HG02852 (cell line): Measurements from ENCODE around the gene TNS3.
"Not testable (repeated sequence)": the region's sequence is repeated elsewhere in the genome, so short reads cannot be mapped to it uniquely, and the experiment has no call there.

ENCODE experiments used
- ATAC-seq: cut with Tn5 transposase; IDR thresholded peaks from one replicate; pipeline ENCODE4 v1.9.1; 2021; ENCODE audit warnings: mild to moderate bottlenecking, moderate library complexity; ENCODE audit not compliant: unreplicated experiment

TNS3 gene

DNA sequence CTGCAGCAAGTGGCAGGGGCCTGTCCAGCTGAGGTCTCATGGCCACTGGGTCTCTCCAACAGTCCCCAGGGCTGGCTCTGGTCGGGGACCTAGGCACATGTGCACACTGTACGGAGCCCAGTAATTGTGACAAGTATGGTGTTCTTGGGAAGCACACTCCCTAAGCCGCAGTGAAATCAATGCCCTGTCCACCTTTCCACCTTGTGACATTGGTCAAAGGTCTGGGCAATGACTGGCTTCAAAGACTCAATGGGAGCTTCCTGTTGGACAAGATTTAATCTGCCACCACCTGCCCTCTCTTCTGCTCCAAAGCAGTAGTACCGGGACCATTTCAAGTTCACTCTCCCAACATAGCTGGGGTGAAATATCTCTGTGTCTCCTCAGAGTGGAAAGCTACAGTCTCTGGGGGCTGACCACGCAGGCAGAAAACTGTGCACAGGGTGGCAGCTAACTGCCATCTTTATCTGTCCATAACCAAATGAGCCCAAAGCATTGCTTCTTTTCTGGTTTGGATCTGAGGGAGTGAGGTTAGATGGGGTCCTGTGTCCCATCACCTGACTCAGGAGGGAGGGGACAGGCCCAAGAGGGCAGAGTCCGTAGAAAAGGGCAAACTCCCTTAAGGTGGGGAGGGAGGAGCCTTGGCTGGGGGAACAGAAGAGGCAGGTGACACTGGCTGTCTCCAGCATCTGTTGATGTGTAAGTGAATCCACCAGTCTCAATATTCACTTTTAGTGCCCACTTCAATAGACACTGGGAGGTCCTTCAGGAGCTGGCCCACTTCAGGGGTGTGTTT lies 307.7 kb downstream of the TNS3 start:
- no peak for ATAC-seq

DNA sequence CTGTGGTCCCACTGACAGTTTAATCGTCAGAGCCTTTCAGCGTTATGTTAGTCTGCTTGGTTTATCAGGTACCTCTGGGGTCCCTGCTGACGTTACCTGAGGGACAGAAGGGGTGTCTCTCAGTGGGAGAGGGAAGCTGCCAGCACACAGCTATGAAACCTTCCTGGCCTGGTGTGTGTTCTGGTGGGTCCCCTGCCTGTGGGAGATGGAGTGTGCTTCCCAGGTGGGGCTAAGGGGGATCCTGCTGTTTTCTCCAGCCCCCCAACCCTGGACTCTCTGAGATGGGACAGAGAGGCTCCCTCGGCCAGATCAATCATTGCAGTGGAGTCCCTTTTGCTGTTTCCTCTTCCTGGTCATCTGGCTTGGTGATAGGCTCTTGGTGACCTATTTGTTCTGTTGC lies 308.8 kb downstream of the TNS3 start:
- ATAC-seq, result no peak

DNA sequence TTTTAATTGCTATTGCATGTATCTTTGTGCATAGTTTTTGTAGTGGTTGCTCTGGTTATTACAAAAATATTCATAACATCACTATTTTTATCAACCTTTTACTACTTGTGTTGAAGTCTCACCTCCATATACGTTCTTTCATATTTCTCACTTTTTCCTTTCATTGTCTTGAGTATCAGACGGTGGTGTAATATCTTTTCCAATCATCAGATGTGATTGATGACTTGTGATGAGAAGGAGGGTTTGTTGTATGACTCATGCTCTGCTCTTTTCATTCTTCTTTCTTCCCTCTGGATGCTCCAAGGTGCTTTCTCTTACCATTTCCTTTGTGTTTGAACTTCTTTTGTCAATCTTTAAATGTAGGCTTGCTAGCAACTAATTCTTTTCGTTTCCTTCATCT lies 310.2 kb downstream of the TNS3 start:
- no peak for ATAC-seq

DNA sequence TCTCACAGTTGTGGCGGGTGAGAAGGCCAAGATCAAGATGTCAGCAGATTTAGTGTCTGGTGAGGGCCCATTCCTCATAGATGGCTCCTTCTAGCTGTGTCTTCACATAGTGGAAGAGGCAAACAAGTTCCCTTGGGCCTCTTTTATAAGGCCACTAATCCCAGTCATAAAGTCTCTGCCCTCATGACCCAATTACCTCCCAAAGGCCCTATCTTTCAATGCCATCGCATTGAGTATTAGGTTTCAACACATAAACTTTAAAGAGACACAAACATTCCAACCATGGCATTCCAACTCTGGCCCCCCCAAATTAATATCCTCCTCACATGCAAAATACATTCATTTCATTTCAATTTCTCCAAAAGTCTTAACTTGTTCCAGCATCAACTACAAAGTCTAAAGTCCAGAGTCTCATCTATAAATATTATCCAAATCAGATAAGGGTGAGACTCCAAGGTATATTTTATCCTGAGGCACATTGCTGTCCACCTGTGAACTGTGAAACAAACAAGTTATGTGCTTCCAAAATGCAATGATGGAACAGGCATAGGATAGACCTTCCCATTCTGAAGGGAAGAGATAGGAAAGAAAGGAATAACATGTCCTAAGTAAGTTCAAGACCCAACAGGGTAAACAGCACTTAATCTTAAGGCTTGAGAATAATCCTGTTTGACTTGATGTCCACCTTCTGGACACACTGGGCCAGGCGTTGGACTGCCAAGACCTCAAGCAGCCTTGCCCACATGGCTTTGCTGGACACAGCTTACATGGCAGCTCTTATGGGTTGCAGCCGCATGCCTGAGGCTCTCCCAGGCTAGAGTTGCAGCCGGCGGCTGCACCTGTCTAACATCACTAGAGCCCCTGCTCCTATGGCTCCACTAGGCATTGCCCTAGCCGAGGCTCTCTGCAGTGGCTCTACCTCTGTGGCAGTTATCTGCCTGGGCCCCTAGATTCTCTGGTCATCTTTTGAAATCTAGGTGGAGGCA lies 312.8 kb downstream of the TNS3 start:
- no peak for ATAC-seq

- ATAC-seq, result no peak
These were observed 314.6 kb downstream of the TNS3 start for GRCh38 chr7:47267346-47267745.

DNA sequence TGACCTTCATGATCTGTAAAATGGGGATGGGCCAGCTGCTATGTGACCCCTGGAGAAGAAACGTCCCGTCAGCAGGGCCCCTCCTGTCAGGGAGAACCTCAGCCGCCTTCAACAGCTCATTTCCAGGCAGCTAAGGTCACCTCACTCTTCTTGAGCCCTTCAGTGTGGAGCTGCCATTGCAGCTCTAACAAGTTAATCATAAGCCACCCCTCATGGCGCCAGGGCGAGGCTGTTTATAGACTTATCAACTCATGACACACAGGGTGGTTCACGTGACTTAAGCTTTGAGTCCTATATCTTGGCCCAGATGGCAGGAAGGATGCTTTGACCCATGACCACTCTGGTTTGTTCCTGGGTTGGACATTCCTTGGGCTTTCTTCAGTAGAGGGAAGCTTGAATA lies 315.1 kb downstream of the TNS3 start:
- no peak for ATAC-seq

GRCh38 chr7:47266131-47266706 lies 315.7 kb downstream of the TNS3 start:
- peak; percentile 91 for ATAC-seq

- no peak for ATAC-seq
These were observed 316.3 kb downstream of the TNS3 start for GRCh38 chr7:47265621-47266020.

DNA sequence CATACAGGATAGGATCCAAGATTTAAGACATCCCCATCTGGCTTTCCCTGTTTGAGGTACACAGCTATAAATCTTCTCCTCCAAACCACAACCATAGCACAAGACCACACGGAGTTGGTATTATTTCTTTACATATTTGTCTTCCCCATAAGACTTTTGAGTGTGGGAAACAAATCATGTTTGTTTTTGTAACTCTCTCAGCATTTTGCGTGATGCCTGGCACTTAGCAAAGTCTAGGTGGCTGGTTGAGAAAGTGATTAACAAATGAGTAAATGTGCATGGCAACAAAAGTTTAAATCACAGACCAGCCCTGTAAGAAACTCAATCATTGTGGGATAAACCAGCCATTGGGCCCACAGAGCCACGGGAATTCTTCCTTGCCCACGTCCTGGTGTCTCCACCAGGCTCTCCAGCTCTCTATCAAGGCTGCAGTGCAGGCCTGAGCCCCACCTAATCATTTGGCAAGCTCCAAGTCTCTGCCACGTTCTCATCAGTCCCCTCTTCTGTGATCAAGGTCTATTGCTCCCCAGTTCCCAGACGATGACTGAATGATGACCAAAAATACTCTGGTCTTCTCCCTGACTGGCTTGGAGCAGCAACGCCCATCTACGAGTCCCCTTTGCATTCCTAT lies 317.8 kb downstream of the TNS3 start:
- ATAC-seq, result no peak

DNA sequence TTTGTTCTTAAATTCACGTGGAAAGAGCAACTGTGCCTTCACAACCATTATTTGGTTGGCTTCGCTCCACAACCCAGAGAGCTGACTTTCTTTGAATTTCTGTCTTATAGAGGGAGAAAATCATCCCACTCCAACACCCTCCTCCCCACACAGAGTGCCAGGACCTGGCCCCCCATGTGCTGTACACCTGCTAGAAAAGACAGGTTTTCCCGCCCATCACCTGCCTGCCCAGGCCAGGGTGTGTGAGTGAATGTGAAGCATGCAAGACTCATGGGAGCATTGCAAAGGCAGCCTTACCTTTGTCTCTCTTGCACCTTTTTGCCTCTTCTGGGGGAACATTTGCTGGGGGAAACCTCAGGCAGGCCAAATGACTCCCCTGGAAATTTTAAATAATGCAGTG lies 319.0 kb downstream of the TNS3 start:
- no peak for ATAC-seq

DNA sequence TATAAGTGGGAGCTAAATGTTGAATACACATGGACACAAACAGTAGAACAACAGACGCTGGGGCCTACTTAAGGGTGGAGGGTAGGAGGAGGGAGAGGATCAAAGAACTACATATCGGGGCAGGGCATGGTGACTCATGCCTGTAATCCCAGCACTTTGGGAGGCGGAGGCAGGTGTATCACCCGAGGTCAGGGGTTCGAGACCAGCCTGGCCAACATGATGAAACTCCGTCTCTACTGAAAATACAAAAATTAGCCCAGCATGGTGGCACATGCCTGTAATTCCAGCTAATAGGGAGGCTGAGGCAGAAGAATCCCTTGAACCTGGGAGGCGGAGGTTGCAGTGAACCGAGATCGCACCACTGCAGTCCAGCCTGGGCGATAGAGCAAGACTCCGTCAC lies 319.8 kb downstream of the TNS3 start:
- not testable (repeated sequence) for ATAC-seq

DNA sequence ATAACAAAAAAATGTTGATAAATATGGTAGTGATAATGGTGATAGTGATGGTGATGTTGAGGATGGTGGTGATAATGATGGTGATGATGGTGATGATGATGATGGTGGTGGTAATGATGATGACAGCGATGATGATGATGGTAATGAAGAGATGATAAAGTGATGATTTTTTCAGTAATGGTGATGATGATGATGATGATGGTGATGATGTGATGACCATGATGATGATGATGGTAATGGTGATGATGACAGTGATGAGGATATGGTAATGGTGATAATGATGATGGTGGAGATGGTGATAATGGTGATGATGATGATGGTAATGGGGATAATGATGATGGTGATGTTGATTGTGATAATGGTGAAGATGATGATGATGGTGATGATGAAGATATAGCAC lies 321.6 kb downstream of the TNS3 start:
- ATAC-seq, result no peak

- no peak for ATAC-seq
These were observed 322.2 kb downstream of the TNS3 start for GRCh38 chr7:47259682-47260081.

DNA sequence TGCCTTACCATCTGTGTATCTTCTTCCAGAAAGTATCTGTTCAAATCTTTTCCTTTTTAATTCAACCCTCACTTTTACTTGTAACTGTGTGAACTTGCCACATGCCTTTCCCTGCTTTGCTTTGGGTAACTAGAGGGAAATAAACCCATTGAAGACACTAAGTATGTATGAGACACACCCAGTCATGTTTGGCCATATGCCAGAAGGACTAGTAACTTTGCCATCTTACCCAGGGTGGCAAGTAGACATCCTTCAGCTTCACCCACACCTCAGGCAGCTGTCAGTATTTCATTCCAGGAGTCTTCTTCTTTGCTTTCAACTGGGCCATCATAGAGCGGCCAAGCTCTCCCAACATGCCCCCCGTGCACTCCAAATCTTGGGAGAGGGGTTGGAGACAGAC lies 323.1 kb downstream of the TNS3 start:
- ATAC-seq, result no peak

DNA sequence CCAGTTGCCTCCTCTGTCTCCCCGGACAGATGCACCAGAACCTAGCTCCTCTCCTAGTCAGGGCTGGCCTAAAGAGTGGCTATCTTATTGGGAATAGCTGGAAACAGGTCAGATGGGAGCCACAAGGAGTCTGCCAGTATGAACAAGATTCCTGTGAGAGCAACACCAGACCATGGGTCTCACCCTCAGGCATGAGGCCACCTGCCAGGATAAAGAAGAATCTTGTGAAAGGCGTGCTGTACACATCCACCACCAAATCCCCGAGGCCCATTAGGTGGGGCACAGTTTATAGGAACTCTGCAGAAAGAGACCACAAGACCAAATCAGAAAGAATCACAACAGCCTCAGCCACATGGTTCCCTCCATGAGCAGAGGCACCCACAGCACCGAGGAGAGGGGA lies 325.9 kb downstream of the TNS3 start:
- no peak for ATAC-seq

DNA sequence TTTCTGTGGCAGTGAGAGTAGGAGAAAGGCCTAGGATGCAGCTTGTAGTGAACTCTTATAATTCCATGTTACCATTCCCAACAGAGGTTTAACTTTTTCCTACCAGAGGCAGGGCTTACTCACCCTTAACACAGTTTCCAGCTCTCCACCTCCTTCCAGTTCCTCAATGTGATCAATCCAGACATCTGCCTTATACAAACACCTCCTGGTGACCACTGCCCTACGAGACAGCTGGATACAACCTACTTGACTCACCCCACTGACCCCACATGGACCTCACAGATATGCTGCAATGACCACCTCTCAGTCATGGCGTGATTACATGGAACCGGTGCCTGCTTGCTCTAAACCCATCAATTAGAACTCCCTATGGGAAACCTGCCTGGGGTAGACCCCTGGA lies 326.5 kb downstream of the TNS3 start:
- no peak for ATAC-seq

GRCh38 chr7:47255007-47255406 lies 326.9 kb downstream of the TNS3 start:
- no peak for ATAC-seq

DNA sequence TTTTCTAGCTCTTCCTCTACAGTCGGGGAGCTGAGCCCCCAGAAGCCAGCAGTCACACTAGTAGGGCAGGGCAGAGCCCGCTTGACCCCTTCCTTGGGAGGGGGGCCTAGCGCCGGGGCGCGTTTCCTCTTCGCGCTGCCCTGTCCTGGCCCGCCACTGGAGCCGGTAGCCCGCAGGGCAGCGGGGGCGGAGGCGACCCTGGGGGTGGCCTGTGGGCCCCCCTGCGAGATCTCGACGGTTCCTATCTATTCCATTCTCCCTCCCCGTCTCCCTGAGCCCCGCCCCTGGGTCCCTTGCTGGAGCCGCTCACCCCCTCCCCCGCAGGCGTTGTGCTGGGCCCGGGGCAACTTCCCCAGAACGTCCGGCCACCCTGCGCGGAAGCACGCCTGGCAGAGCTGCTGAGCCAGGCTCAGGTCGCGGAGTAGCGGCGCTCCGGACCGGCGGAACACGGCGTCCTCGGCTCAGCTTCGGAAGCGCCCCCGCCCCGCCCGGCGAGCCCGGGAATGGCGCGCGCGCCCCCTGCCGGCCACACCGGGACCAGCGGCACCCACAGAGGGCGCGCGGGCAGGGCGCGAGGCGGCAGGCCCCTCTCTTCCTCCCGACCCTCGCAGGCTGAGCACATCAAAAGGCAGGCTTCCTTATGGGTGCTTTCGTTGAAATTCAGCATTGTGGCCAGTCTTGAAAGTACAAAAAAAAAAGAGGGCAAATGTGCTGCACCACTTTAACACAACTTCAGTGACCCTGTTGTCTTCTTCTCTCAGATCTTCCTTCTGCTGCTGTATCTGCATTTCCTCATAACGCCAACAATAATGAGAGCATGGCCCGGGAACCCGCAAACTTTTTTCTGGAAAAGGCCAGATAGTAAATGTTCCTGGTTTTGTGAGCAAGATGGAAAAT lies 327.6 kb downstream of the TNS3 start:
- ATAC-seq, result peak; percentile 91

DNA sequence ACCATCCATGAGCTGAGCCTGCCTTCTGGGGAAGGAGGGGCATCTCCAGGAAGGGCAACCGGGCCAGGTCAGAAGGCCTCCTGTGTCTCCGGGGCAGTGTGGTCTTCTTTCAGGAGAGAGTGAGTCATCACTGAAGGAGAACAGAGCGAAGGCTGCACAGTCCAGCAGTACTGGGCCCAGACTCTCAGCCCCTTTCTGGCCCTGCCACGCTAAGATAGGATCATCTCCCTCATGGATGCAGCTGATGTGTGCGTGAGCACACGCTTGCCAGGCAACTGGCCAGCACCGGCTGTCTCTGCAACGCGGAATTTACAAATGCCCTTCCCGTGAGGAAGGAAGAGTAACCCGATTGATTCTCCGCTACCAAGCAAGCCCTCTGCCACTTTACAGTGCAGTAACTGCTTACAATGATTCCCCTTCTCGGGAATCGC lies 328.2 kb downstream of the TNS3 start:
- ATAC-seq, result no peak

GRCh38 chr7:47252675-47253074 lies 329.2 kb downstream of the TNS3 start:
- ATAC-seq, result no peak
